DMS114 treated with DMSO at 0.1 percent for 48 hours (cell line): Measurements from ENCODE around the gene CHCHD6.
"Not testable (repeated sequence)": the region's sequence is repeated elsewhere in the genome, so short reads cannot be mapped to it uniquely, and the experiment has no call there.

Experiments used
- DNase-seq: peaks from one replicate; lab custom pipeline; 2025; ENCODE audit not compliant: unreplicated experiment; lab: John Stamatoyannopoulos, UW

Gene CHCHD6

DNA sequence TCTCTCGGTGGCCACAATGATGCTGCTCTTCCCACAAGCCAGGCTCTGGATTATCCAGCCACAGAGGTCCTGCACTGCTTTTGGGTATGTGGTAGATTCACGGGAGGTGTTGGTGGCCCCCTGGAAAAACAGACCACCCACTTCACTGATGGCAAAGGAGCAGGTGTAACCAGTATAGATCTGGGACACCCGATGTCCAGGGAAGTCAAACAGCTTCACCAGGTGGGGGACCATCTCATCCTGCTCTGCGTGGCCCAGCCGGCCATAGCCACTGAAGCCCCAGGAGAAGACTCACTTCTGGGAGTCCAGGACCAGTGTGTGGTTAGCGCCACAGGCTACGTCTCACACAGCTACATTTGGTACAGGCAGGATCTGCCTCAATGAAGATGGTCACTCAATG lies 62.6 kb downstream of the CHCHD6 start:
- DNase-seq, result no peak

GRCh38 chr3:126768903-126769302 lies 64.9 kb downstream of the CHCHD6 start:
- DNase-seq, result no peak

- DNase-seq, result no peak
Observed at GRCh38 chr3:126770096-126770495, 66.1 kb downstream of the CHCHD6 start.

DNA sequence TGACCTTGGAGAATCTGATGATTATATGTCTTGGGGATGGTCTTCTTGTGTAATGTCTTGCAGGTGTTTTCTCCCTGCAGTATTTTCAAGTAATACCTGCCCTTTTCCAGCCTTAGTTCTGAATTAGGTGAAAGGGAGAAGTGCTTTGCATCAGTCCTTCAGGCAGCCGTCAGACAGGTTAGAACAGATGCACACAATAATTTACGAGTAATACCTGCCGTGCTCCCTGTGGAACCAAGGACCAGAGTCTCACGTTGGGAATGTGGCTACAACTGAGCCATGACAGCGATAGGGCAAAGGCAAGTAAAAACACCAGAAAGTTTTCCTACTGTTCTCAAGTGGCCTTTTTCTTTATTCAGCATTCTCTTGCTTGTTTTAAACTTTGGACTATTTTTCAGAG lies 69.1 kb downstream of the CHCHD6 start:
- no peak for DNase-seq

GRCh38 chr3:126773783-126774182 lies 69.7 kb downstream of the CHCHD6 start:
- DNase-seq, result no peak

- DNase-seq, result no peak
Observed at GRCh38 chr3:126777366-126777765, 73.3 kb downstream of the CHCHD6 start.

- DNase-seq, result no peak
Observed at GRCh38 chr3:126780666-126781065, 76.6 kb downstream of the CHCHD6 start.

DNA sequence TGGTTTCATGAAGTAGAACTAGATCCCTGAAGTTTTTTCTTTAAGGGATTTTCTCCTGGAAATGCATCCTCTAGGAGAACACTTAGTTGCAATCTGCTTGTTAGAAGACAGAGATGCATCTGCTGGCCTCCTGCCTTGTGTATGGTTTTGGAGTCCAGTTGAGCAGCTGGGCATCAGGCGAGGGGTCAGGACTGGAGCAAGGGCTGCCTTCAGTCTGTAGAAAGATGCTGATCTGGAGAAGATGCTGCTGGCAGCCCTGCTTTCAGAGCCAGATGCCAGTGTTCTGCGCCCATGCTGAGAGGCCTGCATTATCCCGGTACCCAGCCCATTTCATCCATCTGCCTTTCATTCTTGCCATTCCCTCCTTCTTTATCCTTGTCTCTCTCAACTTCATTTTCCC lies 77.4 kb downstream of the CHCHD6 start:
- DNase-seq, result no peak

DNA sequence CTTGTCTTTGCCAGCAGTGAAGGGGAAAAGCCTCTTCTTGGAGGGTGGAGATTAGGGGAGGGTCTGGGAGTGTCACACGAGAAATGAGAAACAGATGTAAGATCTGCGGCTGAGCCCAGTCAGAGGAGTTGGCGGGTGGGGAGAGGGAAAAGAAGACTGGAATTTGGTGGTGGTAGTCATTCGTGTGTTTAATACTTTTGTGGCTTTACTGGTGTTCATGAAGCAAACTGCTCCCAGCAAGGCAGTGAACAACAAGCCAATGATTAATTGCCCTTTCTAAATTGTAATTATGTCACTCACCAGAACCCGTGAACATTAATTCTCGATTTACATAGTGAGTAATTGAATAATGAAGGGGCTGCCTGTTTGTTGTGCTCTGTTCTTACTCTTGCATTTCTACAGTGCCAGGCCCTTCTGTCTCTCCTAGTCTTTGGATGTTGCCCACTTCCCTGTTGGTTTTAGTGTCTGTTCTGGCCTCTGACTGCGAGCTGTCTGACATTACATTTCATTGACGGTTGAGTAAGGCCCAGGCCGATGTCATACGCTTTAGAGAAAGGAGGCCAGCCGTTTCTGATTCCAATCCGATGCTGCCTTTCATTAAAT lies 78.0 kb downstream of the CHCHD6 start:
- no peak for DNase-seq

DNA sequence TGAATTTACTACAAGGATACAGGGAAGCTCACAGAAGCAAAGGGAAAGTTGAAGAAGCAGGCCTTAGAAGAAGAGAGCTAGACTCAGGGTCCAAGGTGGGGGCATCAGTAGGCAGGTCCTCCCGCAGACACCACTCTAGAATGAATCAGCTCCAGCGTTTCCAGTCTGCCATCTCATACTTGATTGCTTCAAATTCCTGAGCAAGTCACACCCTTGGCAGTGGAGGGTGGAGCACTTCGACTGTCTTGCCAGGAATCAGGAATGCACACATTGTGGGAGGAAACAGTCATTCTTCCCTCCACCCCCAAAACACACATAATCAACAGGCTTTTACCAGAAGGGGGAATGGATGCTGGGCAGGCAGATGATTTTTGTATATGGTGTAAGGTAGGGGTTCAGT lies 78.5 kb downstream of the CHCHD6 start:
- no peak for DNase-seq

- no peak for DNase-seq
Observed at GRCh38 chr3:126784254-126784653, 80.2 kb downstream of the CHCHD6 start.

GRCh38 chr3:126791320-126791719 lies 87.3 kb downstream of the CHCHD6 start:
- DNase-seq, result not testable (repeated sequence)

DNA sequence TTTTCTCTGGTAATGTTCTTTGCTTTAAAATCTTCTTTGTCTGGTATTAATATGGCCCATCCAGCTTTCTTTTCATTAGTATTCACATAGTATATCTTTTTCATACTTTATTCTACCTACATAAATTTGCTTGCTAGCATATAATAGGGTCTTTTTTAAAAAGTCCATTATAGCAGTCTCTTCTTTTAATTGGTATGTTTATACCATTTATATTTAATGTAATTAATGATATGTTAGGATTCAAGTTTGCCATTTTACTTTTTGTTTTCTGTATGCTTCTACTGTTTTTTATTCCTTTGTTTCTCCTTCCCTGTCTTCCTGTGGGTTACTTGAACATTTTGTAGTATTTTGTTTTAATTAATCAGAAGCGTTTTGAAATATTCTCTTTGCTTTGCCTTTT lies 89.0 kb downstream of the CHCHD6 start:
- no peak for DNase-seq

GRCh38 chr3:126797563-126797962 lies 93.5 kb downstream of the CHCHD6 start:
- no peak for DNase-seq

- no peak for DNase-seq
Observed at GRCh38 chr3:126798521-126798920, 94.5 kb downstream of the CHCHD6 start.

DNA sequence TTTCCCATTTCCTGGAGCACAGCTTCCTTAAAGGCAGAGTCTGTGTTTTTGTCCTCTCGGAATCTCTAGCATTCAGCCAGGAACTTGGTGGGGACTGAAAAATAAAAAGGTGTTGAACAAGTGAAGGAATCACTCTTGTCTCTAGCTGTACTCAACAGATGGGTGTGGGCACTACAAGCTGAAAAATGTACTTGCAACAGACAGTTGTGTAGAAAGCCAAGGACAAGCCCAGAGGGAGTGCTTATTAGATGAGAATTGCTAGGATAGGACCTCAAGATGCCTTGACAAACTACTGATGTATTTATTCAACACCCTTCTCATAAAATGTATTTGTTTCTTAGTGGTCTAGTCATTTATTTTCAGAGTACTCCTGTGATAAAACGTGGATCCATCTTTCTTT lies 95.1 kb downstream of the CHCHD6 start:
- DNase-seq, result no peak

GRCh38 chr3:126801312-126801711 lies 97.3 kb downstream of the CHCHD6 start:
- not testable (repeated sequence) for DNase-seq

GRCh38 chr3:126807795-126808194 lies 103.8 kb downstream of the CHCHD6 start:
- no peak for DNase-seq

DNA sequence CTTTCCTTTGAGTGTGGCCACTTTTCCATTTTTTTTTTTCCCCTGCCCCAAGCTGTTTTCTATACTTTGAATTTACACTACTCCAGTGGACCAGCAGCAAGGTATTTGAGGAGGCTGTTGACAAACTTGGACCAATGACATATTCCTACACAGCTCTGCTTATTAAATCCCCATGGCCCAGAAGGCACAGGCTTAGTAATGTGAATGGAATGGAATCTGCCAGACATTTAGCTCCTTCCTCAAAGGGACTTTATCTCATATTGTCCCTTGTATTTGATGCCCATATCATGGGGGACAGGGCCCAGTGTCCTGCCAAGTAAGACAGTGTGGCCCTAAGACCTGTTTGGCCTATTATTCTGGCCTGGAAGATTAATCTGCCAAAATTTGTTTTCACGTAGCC lies 107.5 kb downstream of the CHCHD6 start:
- DNase-seq, result no peak

DNA sequence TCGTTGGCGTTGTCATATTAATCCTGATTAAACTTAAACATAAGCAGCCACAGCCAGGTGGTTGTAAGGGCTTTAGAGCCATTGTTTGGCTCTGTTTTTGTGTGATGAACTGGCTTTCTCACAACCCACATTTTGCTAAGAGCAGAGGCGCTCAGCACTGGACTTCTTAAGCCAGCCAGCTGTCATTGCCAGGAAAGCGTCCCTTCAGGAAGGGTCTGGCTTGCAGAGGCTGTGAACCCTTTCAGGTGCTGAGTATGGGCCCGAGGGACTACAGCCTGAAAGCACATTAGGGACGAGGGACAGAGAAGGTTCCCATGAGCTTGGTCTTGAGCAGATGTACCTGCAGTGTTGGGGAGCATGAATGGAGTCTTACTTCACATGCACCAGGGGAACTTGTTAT lies 112.3 kb downstream of the CHCHD6 start:
- DNase-seq, result no peak

- no peak for DNase-seq
Observed at GRCh38 chr3:126816986-126817777, 113.1 kb downstream of the CHCHD6 start.

GRCh38 chr3:126817781-126818180 lies 113.7 kb downstream of the CHCHD6 start:
- DNase-seq, result no peak
